Hindlimb muscle (tissue), 1 donor: Measurements from ENCODE around the gene PRKD3. TPM values are rescaled to one million over a fixed set of nuclear protein-coding genes. Genes with fewer than 3 reads are reported as not detected.
A peak's percentile ranks its signal among the peaks of the same experiment; 100 is the strongest.

Experiments used
- DNase-seq: peaks from one replicate; pipeline ENCODE4 v3.0.0-alpha.2; 2013
- polyA plus RNA-seq: library from polyadenylated mRNA; unstranded; fragments of 120-200 nt; gene quantifications from one replicate; pipeline ENCODE4 v1.2.1, GENCODE V29; 2013; ENCODE audit not compliant: insufficient read length

The PRKD3 gene
- polyA plus RNA-seq, 1 donor = 25.9 TPM

GRCh38 chr2:37342591-37343220 lies 18.1 kb upstream of the PRKD3 start:
- peak; percentile 41 for DNase-seq

GRCh38 chr2:37340637-37341036 lies 16.0 kb upstream of the PRKD3 start:
- DNase-seq = no peak

GRCh38 chr2:37338933-37339332 lies 14.3 kb upstream of the PRKD3 start:
- no peak for DNase-seq

GRCh38 chr2:37337620-37338280 lies 13.1 kb upstream of the PRKD3 start:
- no peak for DNase-seq

- no peak for DNase-seq
Observed at GRCh38 chr2:37335604-37336003, 11.0 kb upstream of the PRKD3 start.

- no peak for DNase-seq
Observed at GRCh38 chr2:37333256-37333655, 8.6 kb upstream of the PRKD3 start.

GRCh38 chr2:37332560-37332959 lies 7.9 kb upstream of the PRKD3 start:
- DNase-seq = no peak

GRCh38 chr2:37330681-37331080 lies 6.0 kb upstream of the PRKD3 start:
- DNase-seq = no peak

- DNase-seq = no peak
Observed at GRCh38 chr2:37326866-37327634, 2.4 kb upstream of the PRKD3 start.

- DNase-seq = peak; percentile 68
Observed at GRCh38 chr2:37326285-37326684, 1.7 kb upstream of the PRKD3 start.

- no peak for DNase-seq
Observed at GRCh38 chr2:37325625-37326071, 1.0 kb upstream of the PRKD3 start.

- no peak for DNase-seq
Observed at GRCh38 chr2:37324536-37324785, 172 bp downstream of the PRKD3 start.

- peak; percentile 46 for DNase-seq
Observed at GRCh38 chr2:37323781-37324535, 675 bp downstream of the PRKD3 start.

- DNase-seq = peak; percentile 24
Observed at GRCh38 chr2:37323176-37323780, 1.4 kb downstream of the PRKD3 start.

GRCh38 chr2:37322368-37322767 lies 2.3 kb downstream of the PRKD3 start:
- DNase-seq = no peak

GRCh38 chr2:37321029-37321682 lies 3.5 kb downstream of the PRKD3 start:
- no peak for DNase-seq

GRCh38 chr2:37319754-37320609 lies 4.7 kb downstream of the PRKD3 start:
- no peak for DNase-seq

- DNase-seq = no peak
Observed at GRCh38 chr2:37318401-37318800, 6.2 kb downstream of the PRKD3 start.

GRCh38 chr2:37317746-37318145 lies 6.9 kb downstream of the PRKD3 start:
- DNase-seq = no peak

GRCh38 chr2:37316181-37316580 lies 8.5 kb downstream of the PRKD3 start:
- DNase-seq = no peak

GRCh38 chr2:37315364-37315763 lies 9.3 kb downstream of the PRKD3 start:
- no peak for DNase-seq
